GM21390 (cell line): Measurements from ENCODE around the gene ZFPL1.

Source experiments
- ATAC-seq: cut with Tn5 transposase; IDR thresholded peaks from one replicate; pipeline ENCODE4 v1.9.1; 2021; ENCODE audit not compliant: unreplicated experiment

ZFPL1 gene

GRCh38 chr11:65090628-65091027 is 6.6 kb downstream of the ZFPL1 start:
- ATAC-seq, result no peak

GRCh38 chr11:65095427-65095826 is 11.4 kb downstream of the ZFPL1 start:
- no peak for ATAC-seq

GRCh38 chr11:65095974-65096806 is 12.2 kb downstream of the ZFPL1 start, which contains the start of gene VPS51:
Gene VPS51 (plus strand): TSS chr11:65096214. CDS start chr11:65096251, 37 bp downstream.
- peak; percentile 68 for ATAC-seq

- no peak for ATAC-seq
Measured at GRCh38 chr11:65096926-65097325, 12.9 kb downstream of the ZFPL1 start.

- ATAC-seq, result no peak
Measured at GRCh38 chr11:65100674-65101350, 16.8 kb downstream of the ZFPL1 start.

- no peak for ATAC-seq
Measured at GRCh38 chr11:65102142-65103095, 18.4 kb downstream of the ZFPL1 start.

GRCh38 chr11:65103476-65103875 is 19.5 kb downstream of the ZFPL1 start:
- ATAC-seq, result no peak

GRCh38 chr11:65104628-65105027 is 20.6 kb downstream of the ZFPL1 start:
- no peak for ATAC-seq

GRCh38 chr11:65107078-65107477 is 23.1 kb downstream of the ZFPL1 start:
- no peak for ATAC-seq

- no peak for ATAC-seq
Measured at GRCh38 chr11:65107751-65108468, 23.9 kb downstream of the ZFPL1 start.

- ATAC-seq, result no peak
Measured at GRCh38 chr11:65108469-65109123, 24.6 kb downstream of the ZFPL1 start.

GRCh38 chr11:65109231-65110198 is 25.5 kb downstream of the ZFPL1 start:
- ATAC-seq, result no peak

- ATAC-seq, result peak; percentile 30
Measured at GRCh38 chr11:65110354-65110861, 26.4 kb downstream of the ZFPL1 start.

- ATAC-seq, result no peak
Measured at GRCh38 chr11:65111159-65111743, 27.2 kb downstream of the ZFPL1 start.

GRCh38 chr11:65111744-65112545 is 27.9 kb downstream of the ZFPL1 start, which contains the start of gene TM7SF2:
Gene TM7SF2 (plus strand): TSS chr11:65111872. CDS start chr11:65112016, 144 bp downstream.
- peak; percentile 58 for ATAC-seq

- no peak for ATAC-seq
Measured at GRCh38 chr11:65112546-65113360, 28.7 kb downstream of the ZFPL1 start.
